Motor neuron (in vitro differentiated cells): Measurements from ENCODE around the gene CRISPLD2. TPM values are rescaled to one million over a fixed set of nuclear protein-coding genes. Genes with fewer than 3 reads are reported as not detected.

ENCODE experiments used
- ATAC-seq, 8 experiments: fragments of 200-7000 bp; cut with Tn5 transposase; replicated peaks in 6 of 8; 2 replicates each; pipeline ENCODE4 v1.8.0; 2021; ENCODE audit warnings: mild to moderate bottlenecking in 8 of 8, moderate library complexity in 8 of 8
- H3K27ac ChIP-seq, 2 donors: fragments of 250-450 bp; sonication (Bioruptor Pico); 2 replicates each; pipeline ENCODE4 v1.9.0; 2021; ENCODE audit warnings: antibody characterized with exemption in 2 of 2, mild to moderate bottlenecking in 2 of 2, moderate library complexity in 1 of 2
- H3K4me1 ChIP-seq, 2 donors: fragments of 250-450 bp; sonication (Bioruptor Pico); replicated peaks in 1 of 2; 2 replicates each; pipeline ENCODE4 v1.6.1; 2021; ENCODE audit warnings: antibody characterized with exemption in 2 of 2, mild to moderate bottlenecking in 2 of 2, moderate library complexity in 1 of 2
- H3K4me3 ChIP-seq, 5 donors: fragments of 250-450 bp; sonication (Bioruptor Pico); 2 replicates each; pipeline ENCODE4 v1.9.0; 2021; ENCODE audit warnings: antibody characterized with exemption in 5 of 5, mild to moderate bottlenecking in 5 of 5, moderate library complexity in 4 of 5
- WGBS, 10 experiments: fragments of 450-650 bp; shearing (Covaris generic); methylation state at CpG; one replicate each; pipeline ENCODE4 v1.0.0; 2022; 5-methylcytosine and 5-hydroxymethylcytosine counted together
- in situ Hi-C, 9 experiments: fragments of 400-800 bp; cut with MboI; loops; one replicate each; pipeline ENCODE4 v1.15.0; 2021; ENCODE audit warnings: low sequenced_read_pairs in 9 of 9, low pct_unique_long_range_greater_than_20kb in 2 of 9; ENCODE audit not compliant: unreplicated experiment in 9 of 9
- total RNA-seq, 8 experiments: library from RNA; unstranded; fragments of 300-600 nt; gene quantifications; 2 replicates each; pipeline versions ENCODE4 v1.2.3 to v1.2.4, GENCODE V29; 2022

Gene CRISPLD2
- total RNA-seq, 8 experiments from 2014 or later, result 0.14 to 15.4 (median 1.3) TPM

- H3K4me3 ChIP-seq, result no peak overlapping the region
- in situ Hi-C loops, result no loop called here
- WGBS, 10 experiments, result 59 to 92% (median 83%) methylated on average over 4 to 15 of the region's 16 CpGs; no CpG with 5 or more reads in 1 of the 10 experiments
- H3K4me1 ChIP-seq, result peaks cover under 1 to 1% of the 10 kb centered on the region in 2 donors
- no peak for ATAC-seq
- no peak overlapping the region for H3K27ac ChIP-seq
Measured at GRCh38 chr16:84911486-84912216, 91.9 kb downstream of the CRISPLD2 start.

- WGBS, 10 experiments, result 20 to 100% (median 70%) methylated on average over 1 to 5 of the region's 6 CpGs; no CpG with 5 or more reads in 4 of the 10 experiments
- ATAC-seq, result no peak
Measured at GRCh38 chr16:84913315-84913714, 93.5 kb downstream of the CRISPLD2 start.

GRCh38 chr16:84914273-84914672, 94.5 kb downstream of the CRISPLD2 start:
- Histone ChIP-seq H3K4me3 (no peak overlapping the region), H3K4me1 (peaks cover 5 to 7% of the 10 kb centered on the region in 2 donors), H3K27ac (no peak overlapping the region)
- ATAC-seq, result no peak
- 18 to 100% (median 80%) methylated on average over 1 to 4 of the region's 5 CpGs; no CpG with 5 or more reads in 3 of the 10 experiments for WGBS, 10 experiments
- in situ Hi-C loops, result no loop called here

More at GRCh38 chr16:84913315-84913714, 93.5 kb downstream of the CRISPLD2 start:
- Histone ChIP-seq H3K27ac (no peak overlapping the region), H3K4me1 (peaks cover 5 to 7% of the 10 kb centered on the region in 2 donors), H3K4me3 (no peak overlapping the region)
- in situ Hi-C loops, result no loop called here

GRCh38 chr16:84916178-84916577, 96.4 kb downstream of the CRISPLD2 start:
- H3K4me1 ChIP-seq, result peaks cover 7 to 10% of the 10 kb centered on the region in 2 donors
- H3K27ac ChIP-seq, result no peak overlapping the region
- H3K4me3 ChIP-seq, result no peak overlapping the region
- in situ Hi-C loops, result no loop called here
- 50 to 100% (median 65%) methylated on average over 1 to 4 of the region's 9 CpGs; no CpG with 5 or more reads in 5 of the 10 experiments for WGBS, 10 experiments
- ATAC-seq, result peak in 1 of 8 experiments; percentile 8

GRCh38 chr16:84916850-84917249, 97.1 kb downstream of the CRISPLD2 start:
- H3K27ac ChIP-seq, result no peak overlapping the region

GRCh38 chr16:84917492-84917891, 97.7 kb downstream of the CRISPLD2 start:
- 23 to 87% (median 73%) methylated on average over 4 to 8 of the region's 11 CpGs; no CpG with 5 or more reads in 2 of the 10 experiments for WGBS, 10 experiments
- Histone ChIP-seq H3K4me1 (peaks cover 7 to 12% of the 10 kb centered on the region in 2 donors), H3K4me3 (no peak overlapping the region), H3K27ac (no peak overlapping the region)
- no peak for ATAC-seq
- in situ Hi-C loops, result no loop called here

More at GRCh38 chr16:84916850-84917249, 97.1 kb downstream of the CRISPLD2 start:
- H3K4me3 ChIP-seq, result no peak overlapping the region
- ATAC-seq, result peak in 5 of 8 experiments; percentile 12 to 59 (median 53)
- WGBS, 10 experiments, result 53 to 72% (median 63%) methylated on average over 2 to 4 of the region's 6 CpGs; no CpG with 5 or more reads in 6 of the 10 experiments
- peaks cover 7 to 10% of the 10 kb centered on the region in 2 donors for H3K4me1 ChIP-seq
- in situ Hi-C loops, result no loop called here

- 52 to 88% (median 79%) methylated on average over 1 to 12 of the region's 20 CpGs for WGBS, 10 experiments
- Histone ChIP-seq H3K27ac (no peak overlapping the region), H3K4me3 (no peak overlapping the region), H3K4me1 (peaks cover 7 to 19% of the 10 kb centered on the region in 2 donors)
- in situ Hi-C loops, result no loop called here
- no peak for ATAC-seq
Measured at GRCh38 chr16:84918006-84918909, 98.5 kb downstream of the CRISPLD2 start.

- no peak overlapping the region for H3K4me3 ChIP-seq
- ATAC-seq, result no peak
- H3K4me1 ChIP-seq, result peaks cover 7 to 19% of the 10 kb centered on the region in 2 donors
- in situ Hi-C loops, result no loop called here
- WGBS, 10 experiments, result 0 to 75% (median 64%) methylated on average over 1 to 7 of the region's 7 CpGs
- H3K27ac ChIP-seq, result no peak overlapping the region
Measured at GRCh38 chr16:84919269-84919668, 99.5 kb downstream of the CRISPLD2 start.

- no peak for ATAC-seq
- H3K4me1 ChIP-seq, result peaks cover 9 to 19% of the 10 kb centered on the region in 2 donors
- in situ Hi-C loops, result no loop called here
- no peak overlapping the region for H3K4me3 ChIP-seq
- no peak overlapping the region for H3K27ac ChIP-seq
- WGBS, 10 experiments, result 50 to 100% (median 90%) methylated on average over 3 to 5 of the region's 13 CpGs; no CpG with 5 or more reads in 3 of the 10 experiments
Measured at GRCh38 chr16:84919708-84920107, 99.9 kb downstream of the CRISPLD2 start.

GRCh38 chr16:84920333-84920732, 100.5 kb downstream of the CRISPLD2 start:
- no peak for ATAC-seq

GRCh38 chr16:84922351-84923120, 102.8 kb downstream of the CRISPLD2 start:
- in situ Hi-C loops, result no loop called here
- H3K4me1 ChIP-seq, result peaks cover 2 to 17% of the 10 kb centered on the region in 2 donors
- ATAC-seq, result peak; percentile 42 to 92 (median 79)
- WGBS, 10 experiments, result 26 to 76% (median 58%) methylated on average over 2 to 11 of the region's 19 CpGs; no CpG with 5 or more reads in 5 of the 10 experiments
- H3K27ac ChIP-seq, result peak overlapping the region in 1 of 2 donors; percentile 16
- H3K4me3 ChIP-seq, result no peak overlapping the region

More at GRCh38 chr16:84920333-84920732, 100.5 kb downstream of the CRISPLD2 start:
- Histone ChIP-seq H3K4me1 (peaks cover 9 to 22% of the 10 kb centered on the region in 2 donors), H3K4me3 (no peak overlapping the region), H3K27ac (no peak overlapping the region)
- in situ Hi-C loops, result no loop called here
- 83 to 100% (median 97%) methylated on average over 1 to 7 of the region's 8 CpGs; no CpG with 5 or more reads in 3 of the 10 experiments for WGBS, 10 experiments
